HG03064 (cell line): ENCODE results near the gene TM4SF20.
"Not testable (repeated sequence)": the region's sequence is repeated elsewhere in the genome, so short reads cannot be mapped to it uniquely, and the experiment has no call there.

Source experiments
- ATAC-seq: cut with Tn5 transposase; IDR thresholded peaks from one replicate; pipeline ENCODE4 v1.9.1; 2021; ENCODE audit warnings: low read depth; ENCODE audit not compliant: unreplicated experiment

Gene TM4SF20

GRCh38 chr2:227398684-227399670 is 19.9 kb upstream of the TM4SF20 start:
- no peak for ATAC-seq

GRCh38 chr2:227397562-227397961 is 18.5 kb upstream of the TM4SF20 start:
- ATAC-seq: no peak

DNA sequence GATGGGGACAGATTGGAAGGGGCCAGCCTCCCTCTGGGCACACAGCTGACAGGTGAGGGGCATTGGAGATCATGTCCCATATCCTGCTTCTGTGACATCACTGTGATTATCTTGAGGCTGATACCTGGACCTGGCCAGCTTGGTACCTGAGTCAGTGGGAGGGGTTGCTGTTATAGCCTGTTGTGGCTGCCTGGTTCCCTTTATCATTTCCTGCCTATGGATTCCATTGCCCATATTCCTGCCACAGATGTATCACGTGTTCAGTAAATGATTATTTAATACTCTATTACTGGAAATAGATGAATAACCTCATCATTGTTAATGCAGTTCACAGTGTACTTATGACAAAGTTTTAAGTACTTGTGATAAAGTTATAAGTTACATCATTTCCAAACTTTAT is 16.4 kb upstream of the TM4SF20 start:
- no peak for ATAC-seq

DNA sequence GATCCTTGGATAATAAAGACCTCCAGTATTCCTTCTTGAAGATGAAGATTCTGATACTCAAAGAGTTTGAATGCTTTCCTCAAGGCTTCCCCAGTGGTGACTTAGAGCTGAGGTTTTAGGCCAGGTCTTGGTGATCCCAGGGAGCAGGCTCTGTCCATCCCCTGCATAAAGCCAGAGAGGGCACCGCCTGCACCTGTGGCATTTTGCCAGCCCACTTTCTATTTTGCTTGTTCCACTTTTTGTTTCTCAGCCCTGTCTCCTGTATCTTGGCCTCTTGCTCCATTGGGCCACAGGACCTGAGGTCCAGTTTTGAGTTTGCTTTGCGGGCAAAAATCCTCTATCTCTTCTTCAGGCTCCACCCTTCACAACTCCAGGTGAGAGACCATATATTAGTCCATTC is 15.3 kb upstream of the TM4SF20 start:
- no peak for ATAC-seq

GRCh38 chr2:227390468-227391256 is 11.6 kb upstream of the TM4SF20 start:
- ATAC-seq: no peak

DNA sequence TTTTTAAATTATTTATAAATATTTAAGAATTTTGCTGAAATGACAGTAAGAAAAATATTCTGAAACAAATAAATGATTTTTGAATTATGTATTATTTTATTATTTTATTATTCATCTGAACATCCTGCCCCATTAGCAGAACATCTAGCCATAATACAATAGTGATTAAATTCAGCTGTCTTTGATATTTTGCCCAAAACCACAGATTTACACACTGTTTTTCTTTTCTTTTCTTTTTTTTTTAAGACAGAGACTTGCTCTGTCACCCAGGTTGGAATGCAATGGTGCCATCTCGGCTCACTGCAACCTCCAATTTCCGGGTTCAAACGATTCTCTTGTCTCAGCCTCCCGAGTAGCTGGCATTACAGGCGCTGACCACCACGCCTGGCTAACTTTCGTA is 10.6 kb upstream of the TM4SF20 start:
- ATAC-seq: no peak

- no peak for ATAC-seq
Observed at GRCh38 chr2:227389231-227389630, 10.1 kb upstream of the TM4SF20 start.

- no peak for ATAC-seq
Observed at GRCh38 chr2:227388537-227389011, 9.5 kb upstream of the TM4SF20 start.

- ATAC-seq: not testable (repeated sequence)
Observed at GRCh38 chr2:227387583-227387982, 8.5 kb upstream of the TM4SF20 start, which contains the start of gene SCYGR1. Gene SCYGR1 (minus strand): TSS chr2:227387949. CDS start chr2:227387949, 0 bp downstream.

DNA sequence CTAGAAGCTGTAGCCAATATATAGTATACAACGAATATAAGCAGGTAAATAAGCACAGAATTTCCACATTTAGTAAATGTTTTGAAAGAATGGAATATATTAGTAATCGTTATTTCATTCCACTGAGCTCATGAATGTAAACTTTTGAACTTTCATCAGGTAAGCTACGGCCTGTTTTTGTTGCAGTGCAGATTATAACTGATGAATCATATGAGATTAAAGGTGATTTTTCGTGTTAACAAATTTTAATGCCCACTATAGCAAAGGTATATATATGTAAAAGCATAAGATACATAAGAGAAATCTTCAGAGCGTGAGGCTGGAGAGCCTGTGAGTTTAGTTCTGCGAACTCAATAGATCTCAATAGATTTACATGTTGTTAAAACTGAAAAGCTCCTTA is 7.5 kb upstream of the TM4SF20 start:
- no peak for ATAC-seq

- no peak for ATAC-seq
Observed at GRCh38 chr2:227383686-227384085, 4.6 kb upstream of the TM4SF20 start.

- ATAC-seq: not testable (repeated sequence)
Observed at GRCh38 chr2:227382241-227382835, 3.2 kb upstream of the TM4SF20 start.

DNA sequence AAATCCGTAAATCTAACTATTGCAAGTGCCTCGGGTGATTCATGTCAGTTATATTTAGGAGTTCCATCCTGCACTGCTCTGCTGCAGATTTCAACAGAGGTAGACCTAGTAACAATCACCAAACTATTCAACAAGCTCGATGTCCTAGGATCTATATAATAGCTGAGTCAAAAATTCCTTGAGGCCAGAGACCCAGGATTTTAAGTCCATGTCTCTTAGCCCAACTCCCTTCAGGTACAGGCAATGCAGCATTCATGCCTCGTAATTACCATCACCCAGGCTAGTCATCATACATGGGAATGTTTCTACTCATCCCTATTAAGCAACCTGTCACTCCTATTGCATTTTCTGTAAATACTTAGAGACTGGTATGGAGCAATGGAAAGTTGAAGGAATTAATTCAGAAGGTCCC is 729 bp downstream of the TM4SF20 start:
- no peak for ATAC-seq

- no peak for ATAC-seq
Observed at GRCh38 chr2:227377467-227378351, 1.4 kb downstream of the TM4SF20 start.

DNA sequence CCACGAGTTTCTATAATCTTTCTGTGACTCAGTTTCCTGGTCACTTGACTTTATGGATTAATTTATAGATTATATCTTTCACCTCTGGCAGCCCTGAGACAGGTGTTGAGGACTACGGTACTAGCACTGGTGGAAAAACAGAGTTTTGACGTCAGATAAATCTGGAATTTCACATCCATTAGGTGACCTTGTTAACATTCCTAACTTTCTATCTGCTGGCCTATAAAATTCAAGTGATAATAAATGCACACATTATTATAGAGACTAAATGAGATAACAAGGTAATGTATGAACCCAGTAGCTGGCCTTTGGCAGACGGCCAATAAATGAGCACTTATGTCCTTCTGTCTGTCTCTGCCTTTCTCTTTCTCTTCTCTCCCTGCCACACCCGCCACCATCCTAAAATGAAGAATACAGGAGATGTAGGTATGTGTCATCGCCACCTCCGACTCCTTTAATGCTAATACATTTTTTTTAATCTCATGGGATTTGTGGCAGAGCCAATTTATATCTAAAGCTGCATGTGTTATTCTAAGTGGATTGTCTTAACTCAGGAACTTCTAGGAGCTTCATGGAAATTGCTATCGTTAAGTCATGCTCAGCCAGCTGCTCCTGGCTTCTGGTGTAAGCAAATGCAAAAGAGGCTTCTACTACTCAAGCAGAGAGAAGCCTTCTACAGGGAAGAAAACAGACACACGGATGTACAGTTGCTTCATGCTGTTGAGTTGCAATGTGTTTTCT is 2.3 kb downstream of the TM4SF20 start:
- ATAC-seq: no peak

DNA sequence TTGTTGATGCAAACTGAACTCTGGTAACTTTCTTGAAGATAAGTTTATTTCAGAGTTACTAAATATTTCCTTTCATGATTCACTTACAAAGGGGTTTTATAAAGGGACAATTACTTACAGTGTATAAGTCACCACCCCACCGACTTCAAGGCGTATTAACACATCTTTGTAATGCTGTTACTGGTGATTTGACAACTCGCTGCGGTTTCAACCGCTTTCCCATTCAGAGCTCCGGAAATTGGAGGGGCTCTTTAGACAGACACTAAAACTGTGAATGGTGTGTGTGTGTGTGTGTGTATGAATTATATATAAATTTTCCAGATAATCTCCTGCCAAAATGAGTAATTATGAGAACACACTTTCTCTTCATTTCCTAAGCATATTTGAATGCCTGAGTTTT is 4.9 kb downstream of the TM4SF20 start:
- ATAC-seq: no peak

- no peak for ATAC-seq
Observed at GRCh38 chr2:227373389-227373788, 5.7 kb downstream of the TM4SF20 start.

GRCh38 chr2:227370791-227371312 is 8.3 kb downstream of the TM4SF20 start:
- ATAC-seq: no peak

DNA sequence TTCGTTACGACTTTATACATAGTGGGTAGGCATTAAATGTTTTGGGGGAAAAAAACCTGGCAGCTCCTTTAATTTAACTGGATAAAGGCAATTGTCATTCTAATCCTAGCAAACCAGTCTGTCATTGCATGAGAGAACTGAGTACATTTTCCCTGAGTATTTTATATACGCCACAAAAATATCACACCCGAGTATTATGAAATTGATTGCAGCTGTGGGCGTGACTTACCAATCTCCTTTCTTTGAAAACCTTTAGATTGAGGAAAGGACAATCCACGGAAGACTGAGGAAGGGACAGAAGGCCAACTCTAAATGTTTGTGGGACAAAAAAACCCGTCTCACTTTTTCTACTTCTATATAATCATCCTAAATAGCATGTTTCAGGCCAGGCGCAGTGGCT is 9.0 kb downstream of the TM4SF20 start:
- ATAC-seq: no peak
